Measurements from ENCODE around the gene ARHGDIA. TPM values are rescaled to one million over a fixed set of nuclear protein-coding genes. Genes with fewer than 3 reads are reported as not detected.

The ARHGDIA gene
- total RNA-seq, 2 donors from 2014 or later, result 874 to 929 TPM

- no peaks in the 10 kb centered on the region for H3K27me3 Mint-ChIP-seq
- no peaks in the 10 kb centered on the region for H3K36me3 Mint-ChIP-seq
- no peaks in the 10 kb centered on the region for H3K9me3 Mint-ChIP-seq
- peak overlapping the region; percentile 86 to 88 for H3K27ac Mint-ChIP-seq
- H3K4me1 Mint-ChIP-seq (ENCODE audit: low read depth in 2 of 2), result peaks cover 16 to 32% of the 10 kb centered on the region in 2 donors
- DNase-seq (ENCODE audit: low spot score) (no peak), ATAC-seq (no peak)
- peak overlapping the region; percentile 87 for H3K4me3 Mint-ChIP-seq
These were observed 1.7 kb downstream of the ARHGDIA start for GRCh38 chr17:81869221-81870130.

- no peaks in the 10 kb centered on the region for H3K27me3 Mint-ChIP-seq
- no peaks in the 10 kb centered on the region for H3K9me3 Mint-ChIP-seq
- peak overlapping the region; percentile 87 for H3K4me3 Mint-ChIP-seq
- ATAC-seq (no peak), DNase-seq (ENCODE audit: low spot score) (no peak)
- no peaks in the 10 kb centered on the region for H3K36me3 Mint-ChIP-seq
- peak overlapping the region; percentile 53 to 86 for H3K27ac Mint-ChIP-seq
- peaks cover 17 to 33% of the 10 kb centered on the region in 2 donors for H3K4me1 Mint-ChIP-seq (ENCODE audit: low read depth in 2 of 2)
These were observed 2.4 kb downstream of the ARHGDIA start for GRCh38 chr17:81868674-81869220.

GRCh38 chr17:81867991-81868673 is 3.0 kb downstream of the ARHGDIA start:
- Mint-ChIP-seq H3K4me1 (ENCODE audit: low read depth in 2 of 2) (peaks cover 21 to 39% of the 10 kb centered on the region in 2 donors), H3K27ac (peak overlapping the region in 1 of 2 donors; percentile 53), H3K4me3 (peak overlapping the region; percentile 50), H3K9me3 (no peaks in the 10 kb centered on the region), H3K27me3 (no peaks in the 10 kb centered on the region), H3K36me3 (no peaks in the 10 kb centered on the region)
- no peak for DNase-seq (ENCODE audit: low spot score)
- no peak for ATAC-seq

GRCh38 chr17:81867170-81867990 is 3.8 kb downstream of the ARHGDIA start:
- peaks cover 5% of the 10 kb centered on the region for H3K36me3 Mint-ChIP-seq
- H3K9me3 Mint-ChIP-seq, result no peaks in the 10 kb centered on the region
- peak overlapping the region; percentile 53 to 59 for H3K27ac Mint-ChIP-seq
- peak overlapping the region; percentile 50 for H3K4me3 Mint-ChIP-seq
- ATAC-seq (no peak), DNase-seq (ENCODE audit: low spot score) (no peak)
- peaks cover 19 to 41% of the 10 kb centered on the region in 2 donors for H3K4me1 Mint-ChIP-seq (ENCODE audit: low read depth in 2 of 2)
- H3K27me3 Mint-ChIP-seq, result no peaks in the 10 kb centered on the region

GRCh38 chr17:81866440-81867169 is 4.5 kb downstream of the ARHGDIA start:
- DNase-seq (ENCODE audit: low spot score), result no peak
- ATAC-seq, result no peak
- peak overlapping the region in 1 of 2 donors; percentile 59 for H3K27ac Mint-ChIP-seq
- H3K27me3 Mint-ChIP-seq, result no peaks in the 10 kb centered on the region
- no peak overlapping the region for H3K4me3 Mint-ChIP-seq
- peaks cover 14 to 41% of the 10 kb centered on the region in 2 donors for H3K4me1 Mint-ChIP-seq (ENCODE audit: low read depth in 2 of 2)
- H3K9me3 Mint-ChIP-seq, result no peaks in the 10 kb centered on the region
- H3K36me3 Mint-ChIP-seq, result peaks cover 5% of the 10 kb centered on the region

GRCh38 chr17:81865733-81866439 is 5.3 kb downstream of the ARHGDIA start:
- Mint-ChIP-seq H3K4me1 (ENCODE audit: low read depth in 2 of 2) (peaks cover 18 to 45% of the 10 kb centered on the region in 2 donors), H3K36me3 (peaks cover 5% of the 10 kb centered on the region), H3K9me3 (no peaks in the 10 kb centered on the region), H3K4me3 (no peak overlapping the region), H3K27me3 (no peaks in the 10 kb centered on the region), H3K27ac (peak overlapping the region in 1 of 2 donors; percentile 73)
- DNase-seq (ENCODE audit: low spot score), result no peak
- ATAC-seq, result no peak

GRCh38 chr17:81865358-81865732 is 5.8 kb downstream of the ARHGDIA start:
- Mint-ChIP-seq H3K4me1 (ENCODE audit: low read depth in 2 of 2) (peaks cover 18 to 47% of the 10 kb centered on the region in 2 donors), H3K27me3 (no peaks in the 10 kb centered on the region), H3K27ac (peak overlapping the region in 1 of 2 donors; percentile 73), H3K4me3 (no peak overlapping the region), H3K9me3 (no peaks in the 10 kb centered on the region), H3K36me3 (peaks cover 5% of the 10 kb centered on the region)
- ATAC-seq (no peak), DNase-seq (ENCODE audit: low spot score) (no peak)

- Mint-ChIP-seq H3K9me3 (no peaks in the 10 kb centered on the region), H3K4me1 (ENCODE audit: low read depth in 2 of 2) (peaks cover 24 to 45% of the 10 kb centered on the region in 2 donors), H3K27ac (peak overlapping the region; percentile 73 to 92), H3K4me3 (no peak overlapping the region), H3K27me3 (no peaks in the 10 kb centered on the region), H3K36me3 (peaks cover 11% of the 10 kb centered on the region)
- ATAC-seq (no peak), DNase-seq (ENCODE audit: low spot score) (no peak)
These were observed 7.0 kb downstream of the ARHGDIA start for GRCh38 chr17:81863833-81864768.

GRCh38 chr17:81863123-81863675 is 7.9 kb downstream of the ARHGDIA start:
- peaks cover 24 to 44% of the 10 kb centered on the region in 2 donors for H3K4me1 Mint-ChIP-seq (ENCODE audit: low read depth in 2 of 2)
- DNase-seq (ENCODE audit: low spot score) (no peak), ATAC-seq (no peak)
- H3K27ac Mint-ChIP-seq, result peak overlapping the region; percentile 73 to 92
- H3K4me3 Mint-ChIP-seq, result peak overlapping the region; percentile 77
- H3K27me3 Mint-ChIP-seq, result no peaks in the 10 kb centered on the region
- peaks cover 11% of the 10 kb centered on the region for H3K36me3 Mint-ChIP-seq
- H3K9me3 Mint-ChIP-seq, result no peaks in the 10 kb centered on the region

GRCh38 chr17:81860756-81861568 is 10.2 kb downstream of the ARHGDIA start:
- Mint-ChIP-seq H3K9me3 (no peaks in the 10 kb centered on the region), H3K27ac (peak overlapping the region; percentile 99), H3K36me3 (peaks cover 11% of the 10 kb centered on the region), H3K4me3 (peak overlapping the region; percentile 97), H3K27me3 (no peaks in the 10 kb centered on the region), H3K4me1 (ENCODE audit: low read depth in 2 of 2) (peaks cover 24 to 42% of the 10 kb centered on the region in 2 donors)
- DNase-seq (ENCODE audit: low spot score) (peak; percentile 100), ATAC-seq (peak; percentile 93)
